GM18520 (cell line): ENCODE results near the gene NSMCE1.

Experiments
- ATAC-seq: cut with Tn5 transposase; IDR thresholded peaks from one replicate; pipeline ENCODE4 v1.9.1; 2021; ENCODE audit not compliant: unreplicated experiment

The NSMCE1 gene

DNA sequence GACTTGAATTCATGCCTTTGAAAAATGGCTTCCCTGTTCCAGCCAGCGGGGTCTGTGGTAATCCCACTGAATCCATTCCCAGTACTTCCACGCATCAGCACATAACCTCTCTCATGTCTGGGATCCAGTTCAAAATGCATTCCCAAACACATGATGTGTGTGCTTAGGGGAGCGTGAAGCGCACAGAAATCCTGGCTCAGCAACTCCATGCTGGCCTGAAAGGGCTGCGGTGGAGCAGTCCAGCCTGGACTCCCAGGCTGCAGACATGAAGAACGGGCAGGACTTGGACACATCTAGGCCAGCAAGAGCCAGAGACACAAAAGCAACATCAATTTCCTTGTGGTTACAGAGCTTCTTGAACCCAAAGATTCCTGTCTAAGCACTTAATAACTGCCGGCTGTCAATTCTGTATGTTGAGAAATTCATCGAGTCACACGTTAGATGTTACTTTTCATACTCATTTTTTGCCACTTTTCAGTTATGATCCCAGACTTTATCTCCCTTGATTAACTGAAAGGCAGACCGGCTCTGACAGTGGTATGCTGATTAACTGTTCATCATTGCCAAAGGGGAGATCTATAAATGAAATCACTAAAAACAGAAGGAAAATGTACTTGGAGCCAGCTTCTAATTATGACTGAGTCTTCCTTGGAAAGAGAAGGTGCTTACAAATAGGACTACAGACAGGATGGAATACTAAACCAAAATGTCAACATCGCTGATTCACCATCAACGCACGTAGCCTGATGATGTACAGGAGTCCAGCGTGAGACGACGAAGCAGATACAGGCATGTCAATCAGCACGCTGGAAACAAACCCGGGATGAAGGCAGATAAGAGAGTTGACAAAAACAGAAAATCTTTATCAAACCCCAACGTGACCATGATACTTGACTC is 23.0 kb downstream of the NSMCE1 start:
- ATAC-seq, result no peak

DNA sequence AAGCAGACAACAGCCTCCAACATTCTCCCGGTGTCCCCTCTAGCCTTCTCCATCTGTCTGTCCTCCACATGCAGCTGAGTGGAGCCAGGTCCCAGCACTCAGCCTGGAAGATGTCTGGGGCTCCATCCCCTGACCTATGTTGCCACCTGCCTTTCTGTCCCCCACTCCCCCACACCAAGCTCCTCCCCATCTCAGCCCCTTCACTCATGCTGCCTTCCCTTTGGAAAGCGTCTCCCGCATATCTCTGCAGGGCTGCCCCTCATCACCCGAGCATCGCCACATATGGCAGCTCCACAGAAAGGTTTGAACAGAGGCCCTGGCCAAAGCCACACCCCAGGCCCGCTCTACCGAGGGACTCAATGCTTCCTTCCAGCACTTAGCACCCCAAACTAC is 24.2 kb downstream of the NSMCE1 start:
- ATAC-seq, result no peak

DNA sequence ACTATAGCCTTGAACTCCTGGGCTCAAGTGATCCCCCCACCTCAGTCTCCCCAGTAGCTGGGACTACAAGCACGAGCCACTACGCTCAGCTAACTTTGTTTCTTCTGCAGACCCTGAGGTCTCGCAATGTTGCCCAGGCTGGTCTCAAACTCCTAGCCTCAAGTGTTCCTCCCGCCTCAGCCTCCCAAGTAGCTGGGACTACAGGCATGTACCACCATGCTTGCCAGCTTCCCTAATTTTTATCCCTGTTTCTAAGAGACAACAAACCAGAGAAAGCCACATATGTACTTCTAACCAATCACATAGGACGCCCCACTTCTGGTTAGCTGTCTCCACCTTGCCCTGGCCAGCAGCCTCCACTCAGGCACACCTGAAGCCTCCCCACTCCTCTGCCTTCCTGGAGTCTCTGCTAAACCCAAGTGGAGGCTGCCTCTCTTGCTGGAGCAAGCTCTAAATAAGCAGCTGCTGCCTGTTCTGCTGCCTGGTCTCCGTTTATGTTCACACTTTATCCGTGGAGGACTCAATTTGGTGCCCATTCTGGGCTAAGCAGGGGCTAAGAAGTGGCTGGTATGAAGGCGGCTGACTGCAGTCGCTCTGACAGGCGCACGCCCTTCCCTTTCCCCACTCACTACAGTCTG is 24.7 kb downstream of the NSMCE1 start:
- ATAC-seq, result no peak

DNA sequence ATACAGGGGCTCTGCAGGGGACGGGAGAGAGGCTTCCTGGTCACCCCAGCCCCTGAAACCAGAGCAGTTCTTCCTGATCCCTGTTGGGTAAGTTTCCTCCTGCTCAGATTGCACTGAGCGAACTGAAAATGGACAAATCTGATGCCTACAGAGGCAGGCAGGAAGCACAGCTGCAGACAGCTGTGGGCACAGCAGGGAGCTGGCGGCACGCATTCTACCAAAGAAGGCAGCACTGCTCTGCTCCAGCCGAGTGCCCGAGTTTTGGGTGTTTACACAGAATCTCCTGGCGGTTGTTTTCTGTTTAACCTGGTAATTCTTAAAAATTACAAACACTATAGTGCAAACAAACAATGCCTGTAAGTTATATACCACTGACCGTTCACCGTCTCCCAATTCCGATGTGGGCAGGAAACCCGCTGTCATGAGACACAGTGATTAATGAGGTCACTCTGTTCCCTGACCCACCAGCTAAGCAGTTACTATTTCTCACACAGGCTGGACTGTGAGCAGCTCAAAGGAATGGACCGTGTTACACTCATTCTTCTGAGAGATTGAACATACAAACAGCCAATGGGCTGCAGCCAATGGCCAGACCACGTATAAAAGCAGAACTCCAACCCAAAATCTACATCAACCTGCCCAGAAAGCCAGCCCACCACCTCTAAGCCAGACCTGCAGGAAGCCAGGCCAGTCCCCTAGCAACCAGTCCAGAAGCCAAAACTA is 25.5 kb downstream of the NSMCE1 start:
- no peak for ATAC-seq

DNA sequence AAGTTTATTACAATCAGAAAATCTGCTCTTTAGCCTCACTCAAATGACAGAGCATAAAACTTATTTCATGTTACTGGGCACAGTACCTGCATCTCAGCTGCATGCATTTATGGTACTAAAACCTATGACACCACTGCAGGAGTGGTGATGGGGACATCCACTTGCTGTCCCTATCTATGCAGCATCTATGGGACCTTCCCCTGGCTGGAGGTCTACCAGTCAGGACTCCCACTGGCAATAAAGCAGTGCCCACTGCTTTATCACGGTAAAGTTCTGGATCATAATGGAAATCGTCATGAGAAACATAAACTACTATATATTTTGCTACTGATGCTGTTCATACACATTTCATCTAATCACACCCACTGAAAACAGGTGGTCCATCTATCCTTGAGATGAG is 26.2 kb downstream of the NSMCE1 start:
- ATAC-seq, result no peak

DNA sequence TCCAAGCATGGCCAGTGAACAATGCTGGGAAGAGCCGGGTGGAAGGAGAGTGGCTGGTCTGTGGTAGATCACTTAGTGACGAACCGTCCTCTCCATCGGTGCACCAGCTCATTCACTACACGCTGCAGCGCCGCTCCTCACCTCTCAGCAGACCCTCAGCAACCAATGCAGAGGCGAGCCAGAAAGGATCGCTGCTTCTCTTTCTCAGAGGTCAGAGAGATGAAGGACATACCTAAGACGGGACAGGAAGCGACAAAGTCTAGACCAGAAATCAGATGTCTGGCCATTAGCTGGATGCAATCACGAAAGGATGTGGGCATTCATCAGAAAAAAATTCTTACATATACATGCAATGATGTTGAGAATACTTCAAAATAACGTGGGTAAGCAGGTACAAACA is 26.9 kb downstream of the NSMCE1 start:
- no peak for ATAC-seq

DNA sequence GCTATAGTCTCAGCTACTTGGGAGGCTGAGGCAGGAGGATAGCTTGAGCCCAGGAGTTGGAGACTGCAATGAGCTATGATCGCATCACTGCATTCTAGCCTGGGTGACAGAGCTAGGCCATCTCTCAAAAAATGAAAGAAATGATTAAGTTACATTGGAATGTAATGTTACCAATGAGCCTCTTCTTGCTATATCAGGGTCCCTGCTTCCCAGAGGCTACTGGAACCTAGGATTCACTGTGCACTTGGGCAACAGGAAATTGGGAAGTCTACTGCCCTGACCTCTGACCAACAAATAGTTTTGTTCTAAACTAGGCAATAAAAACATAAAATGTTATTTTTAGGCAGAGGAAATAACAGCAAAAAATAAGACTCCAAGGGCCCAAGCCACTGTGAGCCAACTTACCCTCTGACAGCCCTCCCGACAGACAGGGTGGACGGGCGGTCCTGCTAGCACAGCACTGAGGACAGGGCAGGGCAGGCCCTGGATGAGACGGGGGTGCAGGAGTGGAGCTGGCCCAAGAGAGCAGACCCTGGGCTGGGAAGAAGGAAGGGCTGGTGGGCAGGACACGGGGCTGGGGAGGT is 27.5 kb downstream of the NSMCE1 start:
- no peak for ATAC-seq

DNA sequence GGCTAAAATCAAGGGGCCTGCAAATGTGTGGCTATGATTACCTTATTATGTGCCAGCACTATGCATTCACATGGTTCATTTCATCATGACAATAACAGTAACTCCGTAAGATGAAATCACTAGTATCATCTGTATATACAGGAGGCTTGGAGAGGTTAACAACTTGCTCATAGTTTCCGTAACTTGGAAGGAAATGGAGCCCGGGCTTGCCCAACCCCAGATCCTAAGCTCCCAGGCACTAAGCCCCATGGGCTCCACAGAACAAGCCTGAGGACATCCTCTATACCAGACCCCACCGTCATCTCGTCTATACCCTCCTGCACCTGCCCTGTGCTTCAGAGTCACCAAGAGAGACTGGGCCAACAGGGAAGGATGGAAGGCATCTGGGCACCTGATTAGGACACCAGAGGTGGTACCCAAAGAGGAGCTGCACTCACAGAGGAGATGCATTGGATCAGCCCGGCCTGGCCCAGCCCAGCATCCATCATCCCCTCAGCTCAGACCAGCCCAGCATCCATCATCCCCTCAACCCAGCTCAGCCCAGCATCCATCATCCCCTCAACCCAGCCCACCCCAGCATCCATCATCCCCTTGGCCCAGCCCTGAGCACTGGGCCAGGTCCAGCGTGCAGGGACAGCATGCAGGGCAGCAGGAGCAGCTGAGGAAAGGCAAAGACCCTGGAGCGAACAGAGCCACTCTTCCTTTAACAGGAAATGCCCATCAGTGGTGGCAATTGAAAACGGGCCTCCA is 28.5 kb downstream of the NSMCE1 start:
- ATAC-seq, result no peak

DNA sequence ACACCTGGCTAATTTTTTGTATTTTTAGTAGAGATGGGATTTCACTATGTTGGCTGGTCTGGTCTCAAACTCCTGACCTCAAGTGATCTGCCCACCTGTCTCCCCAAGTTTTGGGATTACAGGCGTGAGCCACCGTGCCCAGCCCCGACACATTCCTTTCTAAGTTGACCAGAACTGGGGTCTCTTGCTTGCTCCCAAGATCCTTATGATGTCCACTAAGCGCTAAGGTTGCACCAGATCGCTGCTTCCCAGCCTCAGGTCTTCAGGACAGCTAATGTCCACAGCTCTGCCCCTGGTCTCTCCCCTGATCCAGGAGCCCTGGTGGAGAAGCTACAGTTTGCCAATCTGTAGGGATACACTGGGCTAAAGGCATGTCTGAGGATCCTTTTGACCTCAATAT is 29.5 kb downstream of the NSMCE1 start:
- no peak for ATAC-seq

DNA sequence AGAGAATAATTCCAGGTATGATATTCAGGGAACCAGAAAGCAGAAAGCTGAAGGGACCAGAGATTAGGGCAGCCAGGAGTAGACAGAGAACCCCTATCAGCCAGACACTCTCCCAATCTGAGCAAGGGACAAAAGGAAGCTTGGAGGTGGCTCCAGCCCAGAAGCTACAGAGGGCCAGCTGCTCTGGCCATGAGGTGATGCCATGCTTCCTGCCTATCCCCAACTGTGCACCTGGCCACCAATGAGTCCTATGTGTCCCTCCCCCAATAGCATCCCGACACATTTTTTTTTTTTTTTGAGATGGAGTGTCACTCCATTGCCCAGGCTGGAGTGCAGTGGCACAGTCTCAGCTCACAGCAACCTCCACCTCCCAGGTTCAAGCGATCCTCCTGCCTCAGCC is 30.0 kb downstream of the NSMCE1 start:
- no peak for ATAC-seq

DNA sequence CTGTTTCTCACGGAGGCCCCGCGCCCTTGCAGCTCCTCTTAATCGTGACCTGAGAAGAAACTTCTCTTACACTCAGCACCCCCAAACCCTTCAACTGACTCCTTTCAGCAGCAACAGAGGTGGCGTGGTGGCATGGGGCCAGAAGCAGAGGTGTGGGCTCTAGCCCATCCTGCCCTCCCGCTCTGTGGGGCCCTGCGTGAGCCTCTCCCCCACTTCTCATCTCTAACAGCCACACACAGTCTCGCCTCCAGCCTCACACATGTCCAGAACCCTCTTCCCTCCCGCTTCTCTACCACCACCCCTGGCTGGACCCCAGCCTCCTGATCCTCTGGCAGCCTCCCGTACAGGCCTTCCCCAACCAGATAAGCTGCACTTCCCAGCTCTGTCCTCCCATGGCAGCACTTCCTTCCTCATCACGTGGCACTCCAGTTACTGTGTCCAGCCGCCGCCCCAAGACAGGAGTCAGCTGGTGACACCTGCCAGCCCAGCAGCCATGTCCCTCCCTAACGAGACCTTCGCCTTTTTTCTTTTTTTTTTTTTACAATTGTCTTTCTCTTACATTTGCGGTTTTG is 30.5 kb downstream of the NSMCE1 start:
- ATAC-seq, result no peak

DNA sequence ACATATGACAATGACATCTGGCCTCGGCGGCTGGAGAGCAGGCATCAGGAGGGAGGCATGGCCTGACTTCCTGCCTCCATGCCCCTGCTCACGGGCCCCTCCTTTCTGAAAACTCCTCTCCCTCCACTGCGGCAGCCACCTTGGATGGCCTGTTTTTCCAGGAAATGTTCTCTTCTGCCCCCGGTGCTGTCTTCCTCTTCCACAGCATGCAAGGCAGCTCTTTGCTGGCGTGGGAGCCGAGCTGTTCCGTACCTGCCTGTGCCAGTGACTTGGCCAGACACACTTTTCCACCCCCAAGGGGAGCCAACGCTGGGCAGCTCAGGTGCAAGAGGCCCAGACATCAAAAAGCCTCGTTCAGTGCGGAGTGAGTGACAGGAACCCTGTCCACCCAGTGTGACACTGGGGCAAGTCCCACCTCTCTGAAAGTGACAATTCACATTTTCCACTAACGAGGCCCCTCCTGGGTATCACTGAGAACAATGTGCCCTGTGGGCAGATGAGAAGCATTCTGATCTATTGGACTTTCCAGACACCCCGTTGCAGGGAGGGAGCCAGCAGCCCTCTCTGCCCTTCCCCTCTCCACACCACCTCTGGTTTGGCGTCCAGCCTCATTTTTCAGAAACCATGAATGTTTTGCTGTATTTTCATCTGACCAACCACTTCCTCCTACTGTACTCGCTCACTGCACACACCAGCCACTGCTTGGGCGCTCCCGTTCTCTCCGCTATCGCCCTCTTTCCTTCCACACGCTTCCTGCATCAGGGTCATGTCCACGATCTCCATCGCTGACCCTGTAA is 31.2 kb downstream of the NSMCE1 start:
- peak; percentile 72 for ATAC-seq

DNA sequence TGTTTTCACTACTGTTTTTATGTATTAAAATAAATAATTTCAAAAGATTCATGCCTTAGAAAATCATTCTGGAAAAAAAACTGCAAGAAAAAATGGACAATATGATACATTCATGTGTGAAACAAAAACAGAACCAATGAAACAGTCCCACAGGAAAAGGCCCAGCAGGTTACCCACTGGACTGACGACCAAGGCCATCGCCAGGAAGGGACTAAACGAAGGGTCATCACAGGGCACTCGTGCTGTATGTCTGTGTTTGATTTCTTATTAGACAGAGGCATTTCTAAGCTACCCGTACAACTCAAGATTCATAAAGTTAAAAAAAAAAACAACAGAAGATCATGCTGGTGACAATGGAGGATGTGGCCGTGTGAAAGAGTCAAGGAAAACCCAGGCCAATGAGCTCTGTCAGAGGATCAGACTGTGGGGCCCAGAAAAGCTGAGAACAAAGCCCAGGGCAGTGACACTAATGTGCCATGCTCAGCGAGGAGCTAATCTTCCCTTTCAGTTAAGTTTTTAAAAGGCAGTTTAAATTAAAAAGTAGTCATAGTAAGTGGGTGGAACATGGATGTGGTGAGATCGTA is 31.8 kb downstream of the NSMCE1 start:
- no peak for ATAC-seq

DNA sequence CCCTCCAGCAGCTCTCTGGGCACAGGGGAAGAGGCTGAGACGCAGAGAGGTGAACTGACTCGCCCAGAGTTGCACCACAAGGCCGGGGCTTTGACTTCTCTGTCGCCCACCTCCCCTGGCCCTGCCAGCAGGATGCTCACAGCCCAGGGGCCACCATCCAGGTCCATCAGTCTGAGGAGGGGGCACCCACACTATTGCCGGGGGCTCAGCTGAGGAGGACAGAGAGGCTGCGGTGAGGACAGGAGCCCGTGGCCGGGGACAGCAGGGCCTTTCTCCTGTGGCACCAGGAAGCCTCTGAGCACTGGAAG is 32.7 kb downstream of the NSMCE1 start:
- ATAC-seq, result no peak

DNA sequence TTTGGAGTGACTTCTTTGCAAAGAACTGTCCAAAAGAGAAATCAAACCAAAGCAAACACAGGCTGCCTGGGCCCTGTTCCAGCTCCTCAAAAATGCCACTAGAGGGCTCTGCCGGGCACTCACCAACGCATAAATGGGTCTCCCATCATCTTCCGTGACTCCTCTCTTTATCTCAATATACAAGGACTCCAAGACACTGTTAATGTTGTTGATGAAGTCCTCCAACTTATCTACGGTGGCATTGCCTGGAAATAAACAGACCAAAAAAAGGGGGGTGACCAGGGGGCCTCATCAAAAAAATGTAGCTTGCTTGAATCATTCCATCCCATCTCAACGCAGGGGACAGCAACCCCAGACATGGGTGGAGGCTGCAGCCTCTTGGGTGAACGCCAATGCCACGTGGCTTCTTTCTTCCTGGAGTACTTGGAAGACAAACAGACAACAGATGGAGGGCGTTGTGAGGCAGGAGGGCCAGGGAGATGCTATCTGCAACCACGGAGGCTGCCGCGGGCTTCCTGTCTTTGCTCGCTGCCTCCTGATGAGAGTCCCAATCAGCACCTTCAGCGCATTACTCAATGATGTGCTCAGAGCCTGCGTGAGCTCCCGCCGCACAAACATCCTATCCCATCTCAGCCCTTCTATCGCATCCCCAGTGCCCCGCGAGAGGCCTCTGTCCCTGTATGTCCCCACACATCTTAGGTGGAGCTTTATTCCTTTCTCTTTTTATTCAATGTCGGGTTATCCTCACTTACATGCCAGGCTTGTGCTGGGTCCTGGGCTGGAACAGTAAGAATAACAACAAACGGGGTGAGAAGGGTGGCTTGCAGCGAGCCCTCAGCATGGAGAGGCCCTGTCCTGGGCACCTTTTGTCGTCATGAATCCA is 33.3 kb downstream of the NSMCE1 start:
- ATAC-seq, result no peak

DNA sequence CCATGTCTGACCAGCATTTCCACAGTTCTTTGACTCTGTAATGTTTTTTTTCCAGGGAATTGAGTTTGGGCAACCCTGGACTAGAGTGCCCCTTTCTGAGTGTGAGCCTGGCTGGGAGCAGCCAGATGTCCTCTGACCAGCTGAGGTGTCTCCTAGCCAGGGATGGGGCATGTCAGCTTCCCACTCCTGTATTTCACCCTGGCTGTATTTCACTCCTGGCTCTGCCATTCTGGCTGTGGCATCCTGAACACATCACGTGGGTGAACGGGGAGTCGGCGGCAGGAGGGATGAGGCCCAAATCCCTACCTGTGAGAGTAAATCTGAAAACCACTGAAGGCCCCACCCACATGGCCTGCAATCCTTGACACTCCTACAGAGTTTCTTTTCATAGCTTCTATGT is 34.0 kb downstream of the NSMCE1 start:
- no peak for ATAC-seq

DNA sequence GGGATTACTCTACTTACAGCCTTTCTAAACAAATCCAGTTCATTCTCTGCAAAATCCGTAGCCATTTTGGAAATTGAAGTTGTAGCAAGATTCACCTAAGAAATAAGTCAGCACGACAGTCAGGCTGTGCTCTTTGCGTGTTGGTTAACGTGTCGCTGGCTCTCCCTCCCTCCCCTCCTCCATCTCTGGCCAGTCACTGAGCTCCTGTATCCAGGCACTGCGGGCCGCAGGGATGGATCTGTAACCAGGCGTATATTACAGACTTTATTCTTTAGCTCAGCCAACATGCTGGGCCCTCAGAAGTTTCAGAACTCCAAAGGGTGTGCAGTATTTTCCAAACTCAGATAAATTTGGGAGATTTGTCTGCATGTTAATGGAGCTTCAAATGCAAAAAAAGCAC is 34.4 kb downstream of the NSMCE1 start:
- no peak for ATAC-seq

DNA sequence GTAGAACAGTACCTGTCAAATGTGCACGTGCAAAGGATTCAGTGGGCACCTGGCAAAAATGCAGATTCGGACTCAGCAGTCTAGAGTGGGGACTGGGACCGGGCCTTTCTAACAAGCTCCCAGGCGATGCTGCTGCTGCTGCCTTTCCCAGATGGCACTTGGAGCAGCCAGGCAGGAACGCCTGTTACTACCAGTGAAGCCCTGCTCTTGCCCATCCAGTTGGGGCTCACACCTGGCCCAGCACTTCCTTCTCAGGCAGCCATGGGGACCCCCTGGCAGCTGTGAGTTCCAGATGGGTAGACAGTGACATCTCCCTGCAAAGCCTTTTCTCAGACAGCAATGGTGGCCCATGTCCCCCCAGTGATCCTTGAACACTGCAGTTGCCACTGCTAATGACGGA is 34.8 kb downstream of the NSMCE1 start:
- no peak for ATAC-seq
